ENCODE results near the gene CEP55. TPM values are rescaled to one million over a fixed set of nuclear protein-coding genes. Genes with fewer than 3 reads are reported as not detected.

Gene CEP55
- total RNA-seq, 1 experiment from 2014 or later, result 58.9 TPM

DNA sequence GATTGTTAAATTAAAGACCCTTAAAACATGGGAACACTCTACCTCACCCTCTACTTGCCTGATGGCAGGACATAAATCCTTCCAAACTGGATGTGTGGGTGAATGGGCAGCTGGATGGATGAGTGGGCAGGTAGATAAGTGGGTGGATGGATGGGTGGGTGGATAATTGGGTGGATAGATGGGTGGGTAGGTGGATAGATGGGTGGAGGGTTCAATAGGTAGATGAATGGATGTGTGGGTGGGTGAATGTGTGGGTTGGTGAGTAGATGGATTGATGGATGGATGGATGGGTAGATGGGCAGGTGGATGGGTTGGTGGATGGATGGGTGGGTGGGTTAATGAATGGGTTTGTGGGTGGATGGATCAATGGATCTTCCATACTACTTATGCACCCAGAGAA, 51.1 kb downstream of the CEP55 start:
- no peak for DNase-seq (ENCODE audit: low read depth)
- in situ Hi-C loops (cut with HindIII; ENCODE audit: low pct_unique_long_range_greater_than_20kb, low sequenced_read_pairs), result no loop called here

DNA sequence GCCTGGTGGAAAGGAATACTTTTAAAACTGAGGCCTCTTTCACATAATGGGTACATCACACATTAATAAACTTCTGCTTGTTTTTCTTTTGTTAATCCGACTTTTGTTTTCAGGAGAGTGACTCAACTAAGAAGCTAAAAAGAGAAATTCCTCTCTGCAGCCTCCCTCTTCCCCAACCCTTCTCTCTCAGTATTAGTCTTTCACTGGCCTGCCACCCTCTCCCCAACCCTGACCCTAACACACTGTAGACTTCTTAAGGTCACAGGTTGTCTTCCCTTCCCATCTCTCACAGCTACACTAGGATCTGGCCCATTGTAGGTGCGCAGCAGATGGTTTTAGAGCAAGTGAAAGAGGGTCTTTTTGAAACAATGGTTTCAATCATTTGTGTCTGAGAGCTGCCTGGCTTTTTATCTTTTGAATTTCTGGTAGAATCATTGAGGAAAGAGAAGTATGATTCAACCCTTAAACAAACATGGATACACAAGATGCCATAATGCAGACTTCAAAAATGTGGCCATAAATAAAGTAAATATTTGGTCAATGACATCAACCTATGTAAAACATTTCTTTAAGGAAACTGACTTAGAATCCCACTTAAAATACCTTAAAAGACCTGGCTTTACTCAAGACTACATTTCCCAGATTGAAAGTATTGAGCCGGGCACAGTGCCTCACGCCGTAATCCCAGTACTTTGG, 52.1 kb downstream of the CEP55 start:
- DNase-seq (ENCODE audit: low read depth), result no peak
- in situ Hi-C loops (cut with HindIII; ENCODE audit: low pct_unique_long_range_greater_than_20kb, low sequenced_read_pairs), result no loop called here

DNA sequence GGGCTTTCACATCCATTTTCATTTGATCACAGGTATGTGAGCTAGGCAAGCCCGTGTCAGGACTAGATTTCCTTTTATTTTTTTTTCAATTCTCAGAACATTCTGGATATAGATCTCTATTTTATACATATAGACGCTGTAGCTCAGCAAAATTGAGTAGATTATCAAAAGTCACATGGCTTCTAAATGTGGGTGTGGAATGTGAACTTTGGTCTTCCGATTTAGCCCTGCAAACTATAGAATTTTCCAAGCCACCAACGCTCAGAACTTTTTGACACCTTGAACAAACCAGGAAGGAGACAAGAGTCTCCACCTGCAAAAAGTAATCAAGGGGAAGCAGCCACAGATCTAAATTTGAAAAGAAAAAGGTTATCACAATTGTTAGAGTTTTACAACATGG, 54.2 kb downstream of the CEP55 start:
- in situ Hi-C loops (cut with HindIII; ENCODE audit: low pct_unique_long_range_greater_than_20kb, low sequenced_read_pairs), result no loop called here
- DNase-seq (ENCODE audit: low read depth), result no peak

DNA sequence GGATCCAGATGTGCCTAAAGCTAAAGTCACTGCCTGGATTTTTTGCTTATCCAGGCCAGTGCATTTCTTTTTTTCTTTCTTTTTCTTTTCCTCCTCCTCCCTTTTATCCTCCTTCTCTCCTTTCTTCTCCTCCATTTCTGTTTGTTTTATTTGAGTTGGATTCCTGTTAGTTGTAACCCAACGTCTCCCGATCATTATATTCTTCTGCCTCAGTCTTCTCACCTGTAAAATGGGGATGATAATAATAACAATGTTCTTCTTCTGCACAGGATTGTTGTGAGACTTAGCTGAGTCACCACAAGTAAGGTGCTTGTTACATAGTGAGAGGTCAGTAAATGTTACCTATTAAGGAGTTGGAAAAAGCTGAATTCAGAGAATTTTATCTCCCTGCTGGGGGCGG, 56.4 kb downstream of the CEP55 start:
- in situ Hi-C loops (cut with HindIII; ENCODE audit: low pct_unique_long_range_greater_than_20kb, low sequenced_read_pairs), result no loop called here
- DNase-seq (ENCODE audit: low read depth), result no peak

DNA sequence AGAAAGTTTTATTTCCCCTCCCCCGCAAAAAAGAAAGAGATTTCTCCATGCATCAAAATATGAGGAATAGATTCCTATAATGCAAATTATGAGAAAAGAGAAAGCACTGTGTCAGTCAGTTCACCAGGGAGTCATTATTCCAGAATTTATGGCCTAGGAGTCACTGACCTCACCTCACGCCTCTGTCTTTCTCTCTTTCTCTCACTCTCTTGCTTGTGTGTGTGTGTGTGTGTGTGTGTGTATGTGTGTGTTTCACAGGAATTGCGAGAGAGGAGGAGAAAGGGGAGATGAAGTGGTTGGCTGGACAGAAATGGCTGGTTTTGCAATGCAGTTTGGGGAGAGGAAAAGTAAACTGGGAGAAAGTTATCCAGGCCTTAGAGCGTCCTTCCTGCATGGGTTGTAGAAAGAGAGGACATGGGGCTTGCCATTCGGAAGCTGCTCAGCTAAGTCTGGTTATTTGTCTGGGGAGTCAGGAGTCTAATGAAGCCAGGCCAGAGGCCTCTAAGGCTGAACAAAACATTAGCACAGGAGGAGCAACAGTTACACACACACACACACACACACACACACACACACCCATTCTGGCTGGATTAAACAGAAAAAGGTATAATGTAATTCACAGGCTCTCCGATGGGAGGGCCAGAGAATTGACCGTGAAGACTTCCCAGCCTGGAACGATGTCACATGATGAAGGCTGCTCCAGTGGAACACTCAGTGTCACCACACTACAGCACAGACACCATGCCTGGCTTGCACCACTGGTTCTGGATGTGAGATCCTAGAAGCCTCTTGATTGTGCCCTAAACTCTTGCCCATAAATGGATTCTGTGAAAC, 57.3 kb downstream of the CEP55 start:
- no peak for DNase-seq (ENCODE audit: low read depth)
- in situ Hi-C loops (cut with HindIII; ENCODE audit: low pct_unique_long_range_greater_than_20kb, low sequenced_read_pairs), result no loop called here

DNA sequence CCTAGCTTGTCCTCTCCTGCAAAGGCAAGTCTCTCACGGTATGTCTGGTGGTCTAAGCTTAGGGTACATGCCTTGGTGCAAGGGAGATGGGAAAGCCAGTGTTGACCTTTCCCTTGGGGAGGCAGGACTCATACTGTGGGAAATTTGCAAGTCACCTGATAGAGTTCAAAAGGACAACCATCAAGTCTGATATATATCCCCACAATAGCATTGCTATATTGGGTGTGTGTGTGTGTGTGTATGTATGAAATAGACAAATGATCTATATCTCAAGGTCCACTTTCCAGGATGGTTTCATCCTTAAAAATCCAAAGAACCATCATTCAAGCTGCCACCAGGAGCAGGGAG, 57.9 kb downstream of the CEP55 start:
- DNase-seq (ENCODE audit: low read depth), result no peak
- in situ Hi-C loops (cut with HindIII; ENCODE audit: low pct_unique_long_range_greater_than_20kb, low sequenced_read_pairs), result no loop called here

DNA sequence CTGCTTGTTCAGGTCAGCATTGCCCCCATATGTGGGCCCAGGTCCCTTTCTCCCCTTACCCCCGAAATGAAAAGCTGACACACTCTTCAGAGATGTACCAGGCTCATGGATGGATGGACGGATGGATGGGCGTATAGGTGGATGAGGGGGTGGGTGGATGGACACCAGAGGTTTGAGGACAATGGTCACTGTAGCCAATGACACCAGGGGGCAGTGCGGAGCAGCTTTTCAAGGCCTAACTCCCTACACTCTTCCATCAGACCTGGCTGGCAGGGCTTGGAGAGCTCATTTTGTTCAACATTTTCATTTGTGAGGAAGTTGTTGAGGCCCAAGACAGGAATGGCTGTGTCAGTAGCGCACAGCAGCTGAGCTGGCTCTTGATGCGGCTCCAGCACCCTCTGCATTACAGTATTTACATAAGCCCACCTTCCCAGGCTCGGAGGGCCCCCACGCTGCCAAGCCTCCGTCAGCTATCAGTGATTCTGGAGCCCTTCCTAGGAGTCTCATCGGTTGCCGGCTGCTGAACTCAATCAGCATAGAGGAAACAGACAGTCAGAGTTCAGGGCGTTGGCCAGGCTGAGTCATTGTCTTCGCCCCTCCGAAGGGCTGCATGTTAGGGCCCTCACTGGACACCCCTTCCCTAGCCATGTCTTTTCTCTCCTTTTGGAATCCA, 58.5 kb downstream of the CEP55 start:
- DNase-seq (ENCODE audit: low read depth), result no peak

DNA sequence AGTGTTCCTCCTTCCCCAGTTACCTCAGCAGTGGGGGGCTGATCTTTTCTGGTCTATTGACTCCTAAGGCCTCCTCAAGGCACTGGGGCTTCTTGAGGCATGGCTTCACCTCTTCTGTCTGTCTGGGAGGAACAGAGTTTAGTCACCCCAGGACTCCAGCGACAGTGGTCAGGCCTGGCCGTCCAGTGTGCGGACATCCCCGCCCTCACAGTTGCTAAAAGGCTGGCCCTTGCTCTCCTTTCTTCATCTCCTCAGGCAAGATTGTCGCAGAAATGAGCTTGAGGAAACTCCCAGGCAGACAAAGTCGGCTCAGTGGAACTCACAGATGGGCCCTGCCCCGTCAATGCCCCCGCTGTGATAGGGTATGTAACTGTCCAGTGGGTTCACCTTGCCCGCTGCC, 63.1 kb downstream of the CEP55 start:
- no peak for DNase-seq (ENCODE audit: low read depth)
- in situ Hi-C loops (cut with HindIII; ENCODE audit: low pct_unique_long_range_greater_than_20kb, low sequenced_read_pairs), result no loop called here

More for the DNA sequence above, 58.5 kb downstream of the CEP55 start:
- in situ Hi-C loops (cut with HindIII; ENCODE audit: low pct_unique_long_range_greater_than_20kb, low sequenced_read_pairs), result no loop called here

DNA sequence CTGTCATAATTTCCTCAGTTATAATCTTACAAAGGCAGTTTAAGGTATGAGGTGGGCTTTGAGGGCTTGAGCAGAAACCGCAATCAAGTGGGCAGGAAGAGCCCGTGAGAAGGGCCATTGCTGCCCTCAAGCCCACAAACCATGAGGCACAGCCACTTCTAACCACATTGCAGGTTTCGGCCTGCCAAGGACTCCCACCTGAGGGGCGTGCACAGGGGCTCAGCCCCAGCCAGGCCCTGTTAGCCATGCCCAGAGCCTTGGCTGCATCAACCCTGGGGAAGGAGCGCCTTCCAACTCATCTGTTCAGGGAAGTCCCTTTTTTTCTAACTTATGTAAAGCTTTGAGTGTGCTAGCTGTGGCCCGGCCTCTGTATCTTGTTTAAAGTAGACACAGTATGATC, 64.1 kb downstream of the CEP55 start:
- in situ Hi-C loops (cut with HindIII; ENCODE audit: low pct_unique_long_range_greater_than_20kb, low sequenced_read_pairs), result no loop called here
- no peak for DNase-seq (ENCODE audit: low read depth)

DNA sequence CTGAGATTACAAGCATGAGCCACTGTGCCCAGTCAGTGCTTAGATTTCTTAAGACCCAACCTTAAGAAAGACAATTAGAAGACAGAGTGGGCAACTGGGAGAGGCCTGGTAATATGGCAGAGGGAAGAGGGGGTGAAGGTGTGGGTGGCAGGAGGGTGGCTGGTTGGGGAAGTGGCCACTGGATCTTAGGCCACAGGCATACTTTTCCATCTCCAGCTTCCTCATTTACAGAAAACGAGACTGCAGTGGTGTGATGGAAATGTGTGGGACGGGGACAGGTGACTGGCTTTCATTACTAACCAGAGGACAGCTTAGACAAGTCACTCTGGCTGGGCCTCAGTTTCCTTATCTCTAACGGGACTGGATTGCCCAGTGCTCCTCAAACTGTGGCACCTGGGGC, 69.0 kb downstream of the CEP55 start:
- no peak for DNase-seq (ENCODE audit: low read depth)
- in situ Hi-C loops (cut with HindIII; ENCODE audit: low pct_unique_long_range_greater_than_20kb, low sequenced_read_pairs), result no loop called here

DNA sequence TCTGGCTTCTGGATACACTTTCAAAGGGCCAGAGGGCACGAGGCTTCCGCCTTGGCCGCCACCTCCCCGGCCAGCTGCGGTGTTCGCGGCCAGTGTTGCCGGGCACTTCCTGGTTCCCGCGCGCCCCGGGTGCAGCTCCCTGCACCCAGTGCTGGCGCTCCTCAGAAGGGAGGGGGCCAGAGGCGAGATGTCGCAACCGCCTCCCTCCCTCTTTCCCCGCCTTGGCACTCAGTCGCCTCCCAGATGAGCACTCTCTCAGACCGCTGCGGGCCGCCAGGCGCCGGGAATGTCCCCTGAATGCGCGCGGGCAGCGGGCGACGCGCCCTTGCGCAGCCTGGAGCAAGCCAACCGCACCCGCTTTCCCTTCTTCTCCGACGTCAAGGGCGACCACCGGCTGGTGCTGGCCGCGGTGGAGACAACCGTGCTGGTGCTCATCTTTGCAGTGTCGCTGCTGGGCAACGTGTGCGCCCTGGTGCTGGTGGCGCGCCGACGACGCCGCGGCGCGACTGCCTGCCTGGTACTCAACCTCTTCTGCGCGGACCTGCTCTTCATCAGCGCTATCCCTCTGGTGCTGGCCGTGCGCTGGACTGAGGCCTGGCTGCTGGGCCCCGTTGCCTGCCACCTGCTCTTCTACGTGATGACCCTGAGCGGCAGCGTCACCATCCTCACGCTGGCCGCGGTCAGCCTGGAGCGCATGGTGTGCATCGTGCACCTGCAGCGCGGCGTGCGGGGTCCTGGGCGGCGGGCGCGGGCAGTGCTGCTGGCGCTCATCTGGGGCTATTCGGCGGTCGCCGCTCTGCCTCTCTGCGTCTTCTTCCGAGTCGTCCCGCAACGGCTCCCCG, 70.2 kb downstream of the CEP55 start, which contains the start of gene FFAR4:
TSS of gene FFAR4 (plus strand) at position 231 of the 842 bp plus-strand sequence. CDS start at position 287, 56 bp downstream.
- in situ Hi-C loops (cut with HindIII; ENCODE audit: low pct_unique_long_range_greater_than_20kb, low sequenced_read_pairs), result no loop called here
- DNase-seq (ENCODE audit: low read depth), result peak; percentile 80

DNA sequence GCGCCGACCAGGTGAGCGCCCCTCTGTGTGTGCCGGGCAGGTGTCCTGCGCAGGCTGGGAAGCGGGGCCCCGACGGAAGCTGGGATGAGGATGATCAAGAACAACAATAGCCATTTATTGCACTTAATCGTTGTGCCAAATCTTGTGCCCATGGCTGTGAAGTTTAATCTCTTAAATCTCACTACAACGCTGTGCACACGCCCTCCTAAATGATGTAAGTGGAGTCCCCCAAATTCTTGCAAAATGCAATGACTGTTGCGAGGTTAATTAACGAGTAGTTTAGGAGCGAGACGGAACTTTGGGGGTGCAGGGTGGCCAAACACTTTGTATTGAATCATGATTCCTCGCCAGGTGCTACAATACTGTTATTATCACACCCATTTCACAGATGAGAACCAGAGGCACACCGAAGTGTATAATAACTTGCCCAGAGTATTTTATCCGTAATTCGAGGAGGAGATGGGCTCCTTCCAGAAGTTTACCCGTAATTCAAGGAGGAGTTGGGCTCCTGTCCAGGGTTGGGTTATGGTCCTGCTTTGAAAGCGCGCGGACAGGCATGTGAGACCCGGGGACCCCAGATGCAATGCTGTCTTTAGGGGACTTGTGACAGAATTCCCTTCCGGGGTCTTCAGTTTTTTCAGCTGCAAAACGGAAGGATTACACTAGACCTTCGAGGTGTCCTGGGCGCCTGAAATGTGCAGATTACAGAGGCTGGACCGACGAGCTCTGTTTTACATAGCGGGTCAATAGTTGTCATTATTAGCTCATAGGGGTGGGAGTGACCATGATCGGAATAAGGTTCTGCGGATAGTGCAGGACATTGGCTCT, 71.1 kb downstream of the CEP55 start:
- DNase-seq (ENCODE audit: low read depth), result no peak
- in situ Hi-C loops (cut with HindIII; ENCODE audit: low pct_unique_long_range_greater_than_20kb, low sequenced_read_pairs), result no loop called here

DNA sequence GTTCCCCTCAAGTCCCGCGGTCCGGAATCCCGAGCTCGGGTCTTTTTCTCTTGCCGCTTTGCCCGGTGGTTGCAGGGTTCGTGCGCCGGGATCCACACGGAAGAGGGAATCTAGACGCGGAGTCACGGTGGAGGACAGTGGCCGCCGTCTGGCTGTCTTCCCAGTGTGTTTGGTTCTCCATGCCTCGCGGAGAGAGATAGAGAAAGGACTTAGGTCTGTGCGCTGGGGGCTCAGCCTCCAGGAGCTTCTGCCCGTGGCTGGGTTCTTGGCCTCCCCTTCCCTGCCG, 71.6 kb downstream of the CEP55 start:
- no peak for DNase-seq (ENCODE audit: low read depth)
- in situ Hi-C loops (cut with HindIII; ENCODE audit: low pct_unique_long_range_greater_than_20kb, low sequenced_read_pairs), result no loop called here

DNA sequence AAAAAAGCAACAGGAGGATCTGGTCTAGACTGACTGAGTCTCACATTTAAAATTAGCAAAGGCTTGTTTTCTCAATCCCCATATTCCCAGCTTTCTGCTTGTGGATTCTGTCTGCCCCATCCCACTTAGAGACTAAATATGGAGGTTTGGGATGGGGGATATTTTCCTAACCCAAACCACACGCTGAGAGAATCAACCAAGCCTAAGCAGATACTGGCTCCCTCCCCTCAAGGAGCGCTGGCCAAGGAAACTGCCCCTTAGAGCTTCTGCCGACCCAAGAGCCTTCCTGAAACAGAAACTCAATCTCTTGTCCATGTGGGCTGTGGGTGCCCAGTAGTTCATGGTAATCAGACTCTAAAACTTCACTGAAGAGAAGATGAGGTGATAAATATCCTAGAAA, 74.0 kb downstream of the CEP55 start:
- DNase-seq (ENCODE audit: low read depth), result no peak
- in situ Hi-C loops (cut with HindIII; ENCODE audit: low pct_unique_long_range_greater_than_20kb, low sequenced_read_pairs), result no loop called here

DNA sequence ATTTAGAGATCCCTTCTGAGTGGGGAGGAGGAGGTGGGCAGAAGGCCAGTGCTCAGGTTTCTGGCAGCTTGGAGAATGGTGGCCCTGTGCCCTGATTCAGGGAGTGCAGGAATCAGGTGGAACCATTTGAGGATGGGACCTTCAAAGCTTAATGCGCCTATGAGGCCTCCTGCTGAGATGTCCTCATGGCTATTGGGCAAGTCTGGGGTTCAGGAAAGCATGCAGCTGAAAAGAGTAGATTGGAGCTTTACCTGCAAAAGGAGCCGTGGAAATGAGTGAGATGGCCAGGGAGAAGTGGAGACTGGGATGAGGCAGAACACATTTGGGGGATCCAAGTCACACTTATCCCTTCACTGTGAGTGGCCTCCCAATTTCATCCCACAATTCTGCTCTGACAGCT, 76.2 kb downstream of the CEP55 start:
- in situ Hi-C loops (cut with HindIII; ENCODE audit: low pct_unique_long_range_greater_than_20kb, low sequenced_read_pairs), result no loop called here
- no peak for DNase-seq (ENCODE audit: low read depth)

DNA sequence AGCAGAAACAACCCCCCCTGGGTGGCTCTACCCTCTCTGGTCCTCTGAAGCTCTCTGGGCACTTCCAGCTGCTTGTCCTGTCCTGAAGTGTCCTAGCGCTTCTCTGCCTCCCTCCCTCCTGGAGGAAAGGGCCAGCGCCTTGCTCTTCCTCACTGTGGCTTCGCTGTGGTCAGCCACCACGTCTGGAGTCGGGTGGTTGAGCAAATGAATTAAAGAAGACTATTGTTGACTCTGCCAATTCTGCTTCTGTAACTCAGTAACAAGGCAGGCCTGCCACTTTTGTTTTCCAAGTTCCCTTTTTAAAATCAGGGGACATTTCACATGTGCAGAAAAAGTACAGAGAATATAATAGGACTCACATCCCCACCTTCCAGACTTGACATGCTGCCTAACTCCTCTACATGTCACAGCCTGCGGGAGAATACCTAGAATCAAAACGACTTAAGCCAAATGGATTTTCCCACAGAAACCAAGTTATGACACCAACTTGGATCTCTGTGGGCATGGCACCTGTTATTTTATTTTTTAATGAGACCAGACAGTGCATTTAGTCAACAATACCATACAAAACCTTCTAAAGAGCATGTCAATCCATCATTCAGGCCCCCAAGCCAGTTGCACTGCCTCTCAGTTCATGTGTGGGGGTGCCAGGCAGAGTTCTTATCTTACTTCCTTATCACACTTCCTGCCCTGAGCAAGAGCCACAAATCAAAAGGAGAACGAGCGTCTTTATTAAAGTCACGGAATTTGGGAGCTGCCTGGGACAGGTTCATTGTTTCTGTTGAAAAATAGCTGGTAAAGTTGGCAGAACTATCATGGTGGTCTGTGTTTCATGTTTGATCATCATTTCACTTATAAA, 76.9 kb downstream of the CEP55 start:
- in situ Hi-C loops (cut with HindIII; ENCODE audit: low pct_unique_long_range_greater_than_20kb, low sequenced_read_pairs), result no loop called here
- DNase-seq (ENCODE audit: low read depth), result no peak

DNA sequence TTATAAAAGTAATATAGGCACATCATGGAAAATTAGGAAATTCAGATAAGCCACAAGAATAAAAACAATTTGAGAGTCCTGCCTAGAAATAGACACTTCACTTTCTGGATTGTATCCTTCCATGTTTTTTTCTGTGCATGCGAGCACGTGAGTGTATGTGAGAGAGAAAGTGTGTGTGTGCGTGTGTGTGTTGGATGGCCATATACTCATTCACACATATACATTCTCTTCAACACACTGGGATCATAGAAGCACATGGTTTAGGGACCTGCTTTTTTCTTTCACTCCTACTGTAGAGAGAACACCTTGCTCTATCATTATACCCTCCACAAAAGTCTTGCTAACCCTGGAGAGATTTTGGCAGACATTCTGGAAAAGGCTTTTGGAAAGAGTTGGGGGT, 77.5 kb downstream of the CEP55 start:
- in situ Hi-C loops (cut with HindIII; ENCODE audit: low pct_unique_long_range_greater_than_20kb, low sequenced_read_pairs), result no loop called here
- no peak for DNase-seq (ENCODE audit: low read depth)
